GM23338 (cell line): ENCODE data around the gene NDUFA6. TPM values are rescaled to one million over a fixed set of nuclear protein-coding genes. Genes with fewer than 3 reads are reported as not detected.

Experiments used
- ATAC-seq: fragments of 200-7000 bp; cut with Tn5 transposase; 3 replicates; pipeline ENCODE4 v1.9.1; 2020
- DNase-seq: peaks from one replicate; pipeline ENCODE4 v3.0.0-alpha.2; 2015; ENCODE audit warnings: low spot score
- H2AFZ ChIP-seq: fragments of 200-600 bp; sonication (generic); 2 replicates; pipeline ENCODE4 v1.8.0; 2016; ENCODE audit warnings: antibody characterized with exemption, mild to moderate bottlenecking, moderate library complexity
- H3F3A ChIP-seq: fragments of 200-600 bp; sonication (generic); replicated peaks from 2 replicates; pipeline ENCODE4 v1.8.0; 2017; ENCODE audit warnings: antibody characterized with exemption, mixed run types, low read depth
- H3K27ac ChIP-seq: fragments of 200-600 bp; sonication (generic); 2 replicates; pipeline ENCODE4 v1.6.1; 2016; ENCODE audit warnings: low read depth
- H3K27me3 ChIP-seq: fragments of 200-600 bp; sonication (generic); 2 replicates; pipeline ENCODE4 v1.8.0; 2016; ENCODE audit warnings: mild to moderate bottlenecking, mixed run types, moderate library complexity; ENCODE audit not compliant: insufficient read depth
- H3K36me3 ChIP-seq: fragments of 200-600 bp; sonication (generic); 2 replicates; pipeline ENCODE4 v1.8.0; 2016; ENCODE audit warnings: mild to moderate bottlenecking; ENCODE audit not compliant: insufficient read depth
- H3K4me1 ChIP-seq: fragments of 200-600 bp; sonication (generic); 2 replicates; pipeline ENCODE4 v1.8.0; 2016; ENCODE audit warnings: mild to moderate bottlenecking, moderate library complexity; ENCODE audit not compliant: insufficient read depth
- H3K4me2 ChIP-seq: fragments of 200-600 bp; sonication (generic); 2 replicates; pipeline ENCODE4 v1.7.1; 2017; ENCODE audit warnings: mixed run types
- H3K4me3 ChIP-seq: fragments of 200-600 bp; sonication (generic); 2 replicates; pipeline ENCODE4 v1.6.1; 2016; ENCODE audit warnings: mixed run types
- H3K79me2 ChIP-seq: fragments of 200-600 bp; sonication (generic); replicated peaks from 2 replicates; pipeline ENCODE4 v1.8.0; 2017; ENCODE audit warnings: mild to moderate bottlenecking; ENCODE audit not compliant: insufficient read depth
- H3K9me2 ChIP-seq: fragments of 200-600 bp; sonication (generic); 2 replicates; pipeline ENCODE4 v1.8.0; 2017; ENCODE audit not compliant: insufficient read depth
- H4K20me1 ChIP-seq: fragments of 200-600 bp; sonication (generic); replicated peaks from 2 replicates; pipeline ENCODE4 v1.8.0; 2017; ENCODE audit warnings: mild to moderate bottlenecking; ENCODE audit not compliant: insufficient read depth
- H3K27ac Mint-ChIP-seq: 2 replicates; pipeline ENCODE4 v1.8.0; 2020; ENCODE audit warnings: inconsistent platforms, mild to moderate bottlenecking, moderate library complexity, mixed read lengths
- H3K27me3 Mint-ChIP-seq: 3 replicates; pipeline ENCODE4 v1.8.0; 2022; ENCODE audit warnings: low read depth, mild to moderate bottlenecking, moderate library complexity, mixed read lengths, inconsistent platforms; ENCODE audit not compliant: insufficient read depth, poor library complexity
- H3K36me3 Mint-ChIP-seq: 3 replicates; pipeline ENCODE4 v1.8.0; 2021; ENCODE audit warnings: low read depth, mild to moderate bottlenecking, inconsistent platforms, moderate library complexity, mixed read lengths
- H3K4me1 Mint-ChIP-seq: 3 replicates; pipeline ENCODE4 v1.8.0; 2020; ENCODE audit warnings: mild to moderate bottlenecking, inconsistent platforms, mixed read lengths
- H3K4me3 Mint-ChIP-seq: 3 replicates; pipeline ENCODE4 v1.8.0; 2021; ENCODE audit warnings: moderate library complexity, mild to moderate bottlenecking, inconsistent platforms, mixed read lengths
- H3K9me3 Mint-ChIP-seq: 3 replicates; pipeline ENCODE4 v1.8.0; 2020; ENCODE audit warnings: moderate library complexity, mild to moderate bottlenecking, inconsistent platforms, mixed read lengths
- CREB1 ChIP-seq: fragments of 250-450 bp; sonication (Bioruptor Pico); IDR thresholded peaks from 2 replicates; pipeline ENCODE4 v1.5.0; 2020; ENCODE audit warnings: low read depth, mild to moderate bottlenecking, moderate library complexity
- ETS1 ChIP-seq: IDR thresholded peaks from 2 replicates; pipeline ENCODE4 v1.6.1; 2016; ENCODE audit warnings: antibody characterized with exemption
- EZH2 ChIP-seq: fragments of 200-600 bp; sonication (generic); IDR thresholded peaks from one replicate; pipeline ENCODE4 v1.8.0; 2017; ENCODE audit warnings: antibody characterized with exemption, mild to moderate bottlenecking, low read depth; ENCODE audit not compliant: unreplicated experiment
- EZH2phosphoT487 ChIP-seq: fragments of 200-600 bp; sonication (generic); IDR thresholded peaks from one replicate; pipeline ENCODE4 v1.8.1; 2018; ENCODE audit warnings: antibody characterized with exemption; ENCODE audit not compliant: unreplicated experiment
- NANOG ChIP-seq: IDR thresholded peaks from 2 replicates; pipeline ENCODE4 v1.6.1; 2016; ENCODE audit warnings: antibody characterized with exemption, borderline replicate concordance
- POLR2AphosphoS5 ChIP-seq: IDR thresholded peaks from 2 replicates; pipeline ENCODE4 v1.6.1; 2016; ENCODE audit warnings: antibody characterized with exemption, low read depth
- STAT1 ChIP-seq: IDR thresholded peaks from one replicate; pipeline ENCODE4 v1.6.1; 2016; ENCODE audit warnings: antibody characterized with exemption; ENCODE audit not compliant: unreplicated experiment
- ZNF331 ChIP-seq: fragments of 250-450 bp; sonication (Bioruptor Pico); IDR thresholded peaks from 2 replicates; pipeline ENCODE4 v1.5.0; 2020; ENCODE audit warnings: low read depth, mild to moderate bottlenecking, moderate library complexity
- polyA plus RNA-seq: library from polyadenylated mRNA; unstranded; fragments of >200 nt; fragmentation: Nextera tagmentation; extraction: Ambion mirVana; gene quantifications from 2 replicates; pipeline ENCODE4 v1.2.1, GENCODE V29; 2016
- total RNA-seq: library from RNA; depleted of rRNA; stranded (reverse); fragments of >200 nt; shearing (Covaris generic); gene quantifications from 2 replicates; pipeline ENCODE4 v1.2.3, GENCODE V29; 2014
- TF ChIP-seq, protein P1 (sequence below): IDR thresholded peaks from one replicate; pipeline ENCODE4 v1.6.1; 2018; ENCODE audit warnings: antibody characterized with exemption; ENCODE audit not compliant: unreplicated experiment
- TF ChIP-seq, protein P2 (sequence below), 2 experiments: fragments of 200-600 bp in 1 of 2; sonication (generic) in 1 of 2; conservative IDR thresholded peaks; 2 replicates each; pipeline versions ENCODE4 v1.5.1 to v1.6.1; 2016 to 2017; ENCODE audit warnings: antibody characterized with exemption in 2 of 2, low read depth in 2 of 2, mild to moderate bottlenecking in 2 of 2, moderate library complexity in 1 of 2

The NDUFA6 gene
- total and polyA plus RNA-seq, 2 experiments from 2014 or later, result 69.8 to 433 TPM

DNA sequence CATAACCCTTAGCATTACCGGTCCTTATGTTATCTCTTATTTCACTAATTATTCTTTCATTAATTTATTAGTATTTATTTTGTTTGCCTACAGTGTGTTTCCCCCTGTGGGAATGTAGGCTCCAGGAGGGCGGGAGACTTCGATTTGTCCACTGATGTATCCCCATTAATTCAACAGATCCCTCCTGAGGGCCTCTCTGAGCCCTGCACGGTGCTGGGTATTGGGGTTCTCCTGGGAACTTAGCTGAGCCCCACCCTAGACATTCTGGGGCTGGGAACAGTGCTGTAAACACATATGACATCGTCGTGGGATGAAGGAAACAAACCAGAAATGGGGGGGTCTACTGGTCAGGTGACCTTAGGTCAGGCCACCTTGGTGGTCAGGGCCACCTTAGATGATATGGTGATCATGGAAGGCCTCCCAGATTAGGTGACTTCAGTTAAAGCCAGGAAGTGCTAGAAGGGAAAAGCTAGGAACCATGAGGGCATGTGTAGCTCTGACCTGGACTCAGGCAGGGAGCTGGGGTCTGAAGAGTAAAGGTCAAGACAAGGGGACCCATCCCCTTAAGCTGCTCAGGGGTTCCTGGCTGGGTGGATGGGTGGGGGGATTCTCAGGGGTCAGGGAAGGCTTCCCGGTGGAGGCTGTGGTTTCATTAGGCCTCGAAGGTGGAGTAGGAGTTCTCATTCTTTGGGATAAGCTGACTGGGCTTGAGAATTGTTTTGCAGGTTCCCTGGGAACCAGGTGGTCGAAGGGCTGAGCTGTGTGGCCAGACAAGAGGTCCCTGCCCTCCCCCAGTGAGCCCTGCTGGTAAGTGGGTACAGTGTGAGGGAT is 15.5 kb downstream of the NDUFA6 start:
- Histone ChIP-seq H3K79me2 (no peaks in the 10 kb centered on the region; the same call in 1 of the 2 replicates), H3K36me3 (no peaks in the 10 kb centered on the region), H3K4me1 (peaks cover 30% of the 10 kb centered on the region), H3F3A (peaks cover 16% of the 10 kb centered on the region), H3K4me2 (peak overlapping the region; percentile 83), H3K4me3 (peak overlapping the region; percentile 57), H3K27ac (no peak overlapping the region), H3K9me2 (no peaks in the 10 kb centered on the region), H2AFZ (peak overlapping the region; percentile 80; the same call in 1 of the 2 replicates), H3K27me3 (peaks cover 11% of the 10 kb centered on the region), H4K20me1 (no peaks in the 10 kb centered on the region)
- Mint-ChIP-seq H3K9me3 (no peaks in the 10 kb centered on the region; the same call in 2 of the 3 replicates), H3K27me3 (peaks cover 25% of the 10 kb centered on the region), H3K4me1 (peaks cover 34% of the 10 kb centered on the region), H3K36me3 (no peaks in the 10 kb centered on the region; the same call in 2 of the 3 replicates), H3K27ac (no peak overlapping the region), H3K4me3 (peak overlapping the region; percentile 58; the same call in 2 of the 3 replicates)
- TF ChIP-seq EZH2phosphoT487, result no peak
- DNase-seq (no peak), ATAC-seq (no peak)

DNA sequence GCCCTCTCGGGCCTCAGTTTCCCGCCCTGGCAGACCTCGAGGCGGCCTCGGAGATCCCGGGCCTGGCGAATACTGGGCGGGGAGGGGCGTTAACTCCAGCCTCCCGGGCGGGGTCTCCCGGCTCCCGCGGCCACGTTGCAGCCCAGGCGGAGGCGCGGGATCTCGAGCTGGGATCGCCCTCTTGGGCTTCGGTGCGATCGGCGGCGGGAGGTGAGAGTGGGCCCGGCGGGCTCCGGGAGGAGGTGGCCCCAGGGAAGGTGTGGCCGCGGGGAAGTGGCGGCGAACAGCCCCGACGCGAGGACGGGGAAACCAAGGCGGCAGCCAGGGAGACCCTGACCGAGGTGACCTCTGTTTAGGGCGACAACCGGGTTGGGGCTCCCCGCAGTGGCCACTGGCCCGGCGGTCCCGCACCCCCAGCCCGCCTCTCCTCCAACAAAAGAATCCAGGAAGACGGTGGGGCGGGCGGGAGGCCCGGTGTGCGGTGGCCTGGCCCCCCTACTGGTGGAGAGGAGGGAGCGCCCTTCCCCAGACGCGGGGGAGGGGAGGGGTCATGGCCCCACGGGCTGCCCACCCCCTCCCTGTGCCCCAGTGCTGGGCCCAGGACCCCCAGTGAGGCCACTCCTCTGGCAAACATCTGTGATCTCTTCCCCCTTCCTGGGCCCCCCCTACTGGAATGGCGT is 16.3 kb downstream of the NDUFA6 start, which contains the start of gene PHETA2:
Gene PHETA2, plus strand, starts transcription at position 117 of the 680 bp plus-strand sequence. CDS start 3,046 bp downstream, outside the sequence.
- Histone ChIP-seq H3K27ac (no peak within 1 kb of the TSS), H3K9me2 (no peaks in the 10 kb centered on the region), H3F3A (peaks cover 21% of the 10 kb centered on the region), H3K4me3 (peak within 1 kb of the TSS; percentile 57), H3K4me2 (peak within 1 kb of the TSS; percentile 83), H4K20me1 (no peaks in the 10 kb centered on the region), H3K36me3 (no peaks in the 10 kb centered on the region), H3K4me1 (peaks cover 37% of the 10 kb centered on the region), H2AFZ (peak within 1 kb of the TSS; percentile 80), H3K79me2 (no peaks in the 10 kb centered on the region; the same call in 1 of the 2 replicates), H3K27me3 (peaks cover 11% of the 10 kb centered on the region)
- TF ChIP-seq ZNF331, result no peak
- no peak for TF ChIP-seq STAT1
- TF ChIP-seq CREB1 (CRISPR knock-in tag), result no peak
- TF ChIP-seq ETS1, result no peak
- TF ChIP-seq, protein P1, sequence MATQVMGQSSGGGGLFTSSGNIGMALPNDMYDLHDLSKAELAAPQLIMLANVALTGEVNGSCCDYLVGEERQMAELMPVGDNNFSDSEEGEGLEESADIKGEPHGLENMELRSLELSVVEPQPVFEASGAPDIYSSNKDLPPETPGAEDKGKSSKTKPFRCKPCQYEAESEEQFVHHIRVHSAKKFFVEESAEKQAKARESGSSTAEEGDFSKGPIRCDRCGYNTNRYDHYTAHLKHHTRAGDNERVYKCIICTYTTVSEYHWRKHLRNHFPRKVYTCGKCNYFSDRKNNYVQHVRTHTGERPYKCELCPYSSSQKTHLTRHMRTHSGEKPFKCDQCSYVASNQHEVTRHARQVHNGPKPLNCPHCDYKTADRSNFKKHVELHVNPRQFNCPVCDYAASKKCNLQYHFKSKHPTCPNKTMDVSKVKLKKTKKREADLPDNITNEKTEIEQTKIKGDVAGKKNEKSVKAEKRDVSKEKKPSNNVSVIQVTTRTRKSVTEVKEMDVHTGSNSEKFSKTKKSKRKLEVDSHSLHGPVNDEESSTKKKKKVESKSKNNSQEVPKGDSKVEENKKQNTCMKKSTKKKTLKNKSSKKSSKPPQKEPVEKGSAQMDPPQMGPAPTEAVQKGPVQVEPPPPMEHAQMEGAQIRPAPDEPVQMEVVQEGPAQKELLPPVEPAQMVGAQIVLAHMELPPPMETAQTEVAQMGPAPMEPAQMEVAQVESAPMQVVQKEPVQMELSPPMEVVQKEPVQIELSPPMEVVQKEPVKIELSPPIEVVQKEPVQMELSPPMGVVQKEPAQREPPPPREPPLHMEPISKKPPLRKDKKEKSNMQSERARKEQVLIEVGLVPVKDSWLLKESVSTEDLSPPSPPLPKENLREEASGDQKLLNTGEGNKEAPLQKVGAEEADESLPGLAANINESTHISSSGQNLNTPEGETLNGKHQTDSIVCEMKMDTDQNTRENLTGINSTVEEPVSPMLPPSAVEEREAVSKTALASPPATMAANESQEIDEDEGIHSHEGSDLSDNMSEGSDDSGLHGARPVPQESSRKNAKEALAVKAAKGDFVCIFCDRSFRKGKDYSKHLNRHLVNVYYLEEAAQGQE, result no peak
- TF ChIP-seq, protein P2, sequence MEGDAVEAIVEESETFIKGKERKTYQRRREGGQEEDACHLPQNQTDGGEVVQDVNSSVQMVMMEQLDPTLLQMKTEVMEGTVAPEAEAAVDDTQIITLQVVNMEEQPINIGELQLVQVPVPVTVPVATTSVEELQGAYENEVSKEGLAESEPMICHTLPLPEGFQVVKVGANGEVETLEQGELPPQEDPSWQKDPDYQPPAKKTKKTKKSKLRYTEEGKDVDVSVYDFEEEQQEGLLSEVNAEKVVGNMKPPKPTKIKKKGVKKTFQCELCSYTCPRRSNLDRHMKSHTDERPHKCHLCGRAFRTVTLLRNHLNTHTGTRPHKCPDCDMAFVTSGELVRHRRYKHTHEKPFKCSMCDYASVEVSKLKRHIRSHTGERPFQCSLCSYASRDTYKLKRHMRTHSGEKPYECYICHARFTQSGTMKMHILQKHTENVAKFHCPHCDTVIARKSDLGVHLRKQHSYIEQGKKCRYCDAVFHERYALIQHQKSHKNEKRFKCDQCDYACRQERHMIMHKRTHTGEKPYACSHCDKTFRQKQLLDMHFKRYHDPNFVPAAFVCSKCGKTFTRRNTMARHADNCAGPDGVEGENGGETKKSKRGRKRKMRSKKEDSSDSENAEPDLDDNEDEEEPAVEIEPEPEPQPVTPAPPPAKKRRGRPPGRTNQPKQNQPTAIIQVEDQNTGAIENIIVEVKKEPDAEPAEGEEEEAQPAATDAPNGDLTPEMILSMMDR (conservative IDR thresholded peaks at IDR 0.05; ENCODE audit: low read depth in 2 of 2), result peak in 1 of 2 experiments; percentile 33; a peak in 2 of 4 replicates
- TF ChIP-seq EZH2phosphoT487, result no peak
- TF ChIP-seq NANOG, result no peak
- 0 out of 2 replicates have a peak, but pooled peaks have one; percentile 17 for TF ChIP-seq POLR2AphosphoS5
- no peak for TF ChIP-seq EZH2
- H3K27me3 Mint-ChIP-seq, result peaks cover 24% of the 10 kb centered on the region
- H3K4me3 Mint-ChIP-seq, result peak within 1 kb of the TSS; percentile 64
- no peaks in the 10 kb centered on the region for H3K36me3 Mint-ChIP-seq
- peak; percentile 68 for DNase-seq
- no peaks in the 10 kb centered on the region; the same call in 2 of the 3 replicates for H3K9me3 Mint-ChIP-seq
- peak; percentile 8 for ATAC-seq
- peaks cover 33% of the 10 kb centered on the region for H3K4me1 Mint-ChIP-seq
- no peak within 1 kb of the TSS for H3K27ac Mint-ChIP-seq
